HFF-Myc (cell line): Measurements from ENCODE around the gene PRKCA.
"Not testable (repeated sequence)": the region's sequence is repeated elsewhere in the genome, so short reads cannot be mapped to it uniquely, and the experiment has no call there.

Experiments used
- DNase-seq: peaks from one replicate; pipeline ENCODE4 v3.0.0-alpha.2; 2011; ENCODE audit warnings: low read depth; ENCODE audit errors: extremely low read depth
- H3K4me3 ChIP-seq: replicated peaks from 2 replicates; pipeline ENCODE4 v1.5.1; 2011; ENCODE audit warnings: low read depth, mild to moderate bottlenecking, control low read depth, low read length
- TF ChIP-seq, protein P1 (sequence below): IDR thresholded peaks from 2 replicates; pipeline ENCODE4 v1.5.1; 2012; ENCODE audit warnings: mild to moderate bottlenecking, low read depth, low read length, control low read depth; ENCODE audit errors: missing control alignments

PRKCA gene

DNA sequence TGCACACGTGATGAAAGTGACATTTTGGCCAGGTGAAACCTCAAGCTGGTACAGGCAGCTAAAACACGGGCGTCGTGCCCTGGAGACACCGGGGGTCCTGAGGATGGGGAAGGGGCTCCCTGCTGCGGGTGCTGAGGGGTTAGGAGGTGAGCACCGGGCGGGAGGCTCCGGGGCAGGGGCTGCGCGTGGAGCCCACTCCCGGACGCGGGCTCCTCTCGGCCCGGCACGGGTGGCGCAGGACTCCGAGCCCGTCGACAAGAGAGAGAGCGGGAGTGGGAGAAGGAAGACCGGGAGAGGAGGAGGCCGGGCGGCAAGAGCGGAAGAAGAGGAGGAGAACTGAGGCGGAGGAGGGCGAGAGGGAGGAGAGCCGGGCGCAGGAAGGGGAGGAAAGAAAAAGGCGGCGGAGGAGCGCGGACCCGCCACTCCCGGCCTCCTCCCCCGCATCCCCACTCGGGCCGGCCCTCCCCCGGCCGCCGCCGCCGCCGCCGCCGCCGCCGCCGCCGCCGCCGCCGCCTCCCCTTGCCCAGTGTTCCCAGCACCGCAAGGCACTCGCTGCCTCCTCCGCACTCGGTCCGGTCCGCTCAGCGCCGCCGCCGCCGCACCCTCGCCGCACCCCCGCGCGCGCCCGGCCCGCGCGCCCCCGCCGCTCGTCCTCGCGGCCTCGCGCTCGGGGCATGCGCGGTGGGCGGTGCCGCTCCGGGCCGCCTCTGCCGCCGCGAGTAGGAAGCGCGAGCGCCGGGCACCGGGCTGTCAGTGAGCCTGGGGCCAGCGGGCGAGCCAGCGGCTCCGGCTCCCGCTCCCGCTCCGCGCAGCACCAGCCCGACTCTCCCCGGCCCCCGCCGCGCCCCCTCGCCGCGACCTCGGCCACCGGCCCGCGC is at the start of gene PRKCA:
PRKCA (plus strand) TSS at position 750 of the 878 bp plus-strand sequence.
- H3K4me3 ChIP-seq = peak within 1 kb of the TSS; percentile 77
- DNase-seq = no peak
- TF ChIP-seq, protein P1, sequence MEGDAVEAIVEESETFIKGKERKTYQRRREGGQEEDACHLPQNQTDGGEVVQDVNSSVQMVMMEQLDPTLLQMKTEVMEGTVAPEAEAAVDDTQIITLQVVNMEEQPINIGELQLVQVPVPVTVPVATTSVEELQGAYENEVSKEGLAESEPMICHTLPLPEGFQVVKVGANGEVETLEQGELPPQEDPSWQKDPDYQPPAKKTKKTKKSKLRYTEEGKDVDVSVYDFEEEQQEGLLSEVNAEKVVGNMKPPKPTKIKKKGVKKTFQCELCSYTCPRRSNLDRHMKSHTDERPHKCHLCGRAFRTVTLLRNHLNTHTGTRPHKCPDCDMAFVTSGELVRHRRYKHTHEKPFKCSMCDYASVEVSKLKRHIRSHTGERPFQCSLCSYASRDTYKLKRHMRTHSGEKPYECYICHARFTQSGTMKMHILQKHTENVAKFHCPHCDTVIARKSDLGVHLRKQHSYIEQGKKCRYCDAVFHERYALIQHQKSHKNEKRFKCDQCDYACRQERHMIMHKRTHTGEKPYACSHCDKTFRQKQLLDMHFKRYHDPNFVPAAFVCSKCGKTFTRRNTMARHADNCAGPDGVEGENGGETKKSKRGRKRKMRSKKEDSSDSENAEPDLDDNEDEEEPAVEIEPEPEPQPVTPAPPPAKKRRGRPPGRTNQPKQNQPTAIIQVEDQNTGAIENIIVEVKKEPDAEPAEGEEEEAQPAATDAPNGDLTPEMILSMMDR = no peak

DNA sequence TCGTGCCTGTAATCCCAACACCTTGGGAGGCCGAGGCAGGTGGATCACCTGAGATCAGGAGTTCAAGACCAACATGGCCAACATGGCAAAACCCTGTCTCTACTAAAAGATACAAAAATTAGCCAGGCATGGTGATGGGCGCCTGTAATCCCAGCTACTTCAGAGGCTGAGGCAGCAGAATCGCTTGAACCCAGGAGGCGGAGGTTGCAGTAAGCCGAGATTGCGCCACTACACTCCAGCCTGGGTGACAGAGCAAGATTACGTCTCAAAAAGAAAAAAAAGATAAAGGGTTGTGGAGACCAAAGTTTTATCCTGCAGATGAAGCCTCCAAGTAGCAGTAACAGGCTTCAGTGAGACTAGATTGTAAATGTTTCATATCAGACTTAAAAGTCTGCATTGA is 49.0 kb upstream of the PRKCA start:
- H3K4me3 ChIP-seq, DNase-seq: not testable (repeated sequence)

DNA sequence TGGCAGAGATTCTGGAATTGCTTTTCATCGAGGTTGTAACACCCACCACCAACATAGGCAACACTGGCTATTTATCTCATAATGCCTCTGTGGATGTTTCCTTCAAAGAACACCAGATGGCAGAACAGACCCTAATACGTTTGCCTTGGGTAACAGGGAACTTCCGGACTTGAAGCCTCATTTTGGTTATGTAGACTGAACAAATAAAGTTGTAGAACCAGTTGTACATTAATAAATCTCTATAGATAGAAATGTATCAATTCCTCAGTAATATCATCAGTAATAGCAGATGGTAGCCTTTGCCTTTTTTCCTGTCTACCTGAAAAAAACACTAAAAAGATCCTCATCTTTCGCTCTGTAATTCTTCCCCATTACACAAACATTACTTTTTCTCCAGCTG is 47.3 kb upstream of the PRKCA start:
- DNase-seq = no peak
- TF ChIP-seq, protein P1 = peak; percentile 62
- no peak overlapping the region for H3K4me3 ChIP-seq

GRCh38 chr17:66255527-66255971 is 46.9 kb upstream of the PRKCA start:
- DNase-seq = no peak
- H3K4me3 ChIP-seq = no peak overlapping the region
- TF ChIP-seq, protein P1 = no peak

DNA sequence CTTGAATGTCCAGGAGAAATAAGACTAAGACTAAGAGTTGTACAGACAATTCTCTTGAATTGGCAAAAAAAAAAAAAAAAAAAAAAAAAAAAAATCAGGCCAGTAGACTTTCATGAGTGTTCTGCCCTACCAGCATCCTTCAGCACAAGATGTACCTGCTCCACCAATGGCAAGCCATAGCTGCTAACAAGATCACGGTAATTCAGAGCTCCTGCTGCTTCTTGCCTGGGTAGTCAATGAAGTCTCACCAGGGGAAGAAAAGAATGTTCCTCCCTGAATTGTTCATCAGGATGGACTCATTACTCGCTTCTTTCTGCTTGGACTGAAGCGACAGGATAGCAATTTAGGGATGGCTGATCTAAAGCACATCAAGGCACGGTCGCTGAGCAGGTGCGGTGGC is 42.1 kb upstream of the PRKCA start:
- no peak for DNase-seq
- no peak overlapping the region for H3K4me3 ChIP-seq
- TF ChIP-seq, protein P1 = no peak

DNA sequence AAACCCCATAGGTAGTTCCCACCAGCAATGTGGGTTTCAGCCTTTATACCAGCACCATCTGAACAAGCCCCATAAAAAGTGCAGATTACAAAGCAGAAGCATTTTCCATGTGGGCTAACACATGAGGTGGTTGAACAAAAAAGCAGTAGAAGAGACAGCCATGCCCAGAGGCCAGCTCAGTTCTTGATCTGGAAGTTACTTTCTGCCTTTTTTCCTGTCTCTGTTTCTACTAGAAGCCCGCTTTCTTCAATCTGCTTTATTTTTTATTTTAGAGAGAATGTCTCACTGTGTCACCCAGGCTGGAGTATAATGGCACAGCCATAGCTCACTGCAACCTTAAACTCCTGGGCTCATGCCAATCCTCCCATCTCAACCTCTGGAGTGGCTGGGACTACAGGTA is 41.7 kb upstream of the PRKCA start:
- no peak for DNase-seq
- TF ChIP-seq, protein P1 = no peak
- no peak overlapping the region for H3K4me3 ChIP-seq

DNA sequence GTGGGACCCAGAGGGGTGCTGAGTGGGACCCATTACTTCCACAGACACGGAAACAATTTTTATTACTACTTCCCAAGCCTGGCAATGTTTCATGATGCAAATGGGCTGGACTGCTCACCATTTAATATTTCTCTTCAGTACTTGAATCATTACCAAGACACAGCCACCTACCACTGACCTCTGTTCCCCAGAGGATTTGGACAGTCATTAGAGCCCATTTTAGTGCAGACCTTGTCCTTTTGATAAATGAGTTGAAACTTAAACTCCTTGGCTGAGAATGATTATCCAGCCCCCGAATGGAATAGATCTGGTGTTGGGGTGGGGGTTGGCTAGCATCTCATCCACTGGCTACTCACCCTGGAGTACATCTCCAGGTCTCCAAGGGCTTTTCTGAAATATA is 39.6 kb upstream of the PRKCA start:
- TF ChIP-seq, protein P1 = no peak
- no peak overlapping the region for H3K4me3 ChIP-seq
- no peak for DNase-seq
